ENCODE data around the gene TM9SF2.

- TF ChIP-seq CTCF (conservative IDR thresholded peaks at IDR 0.05) (no peak), ZFX (IDR thresholded peaks at IDR 0.05) (no peak)
Observed at GRCh38 chr13:99477493-99477892, 23.8 kb upstream of the TM9SF2 start.

All from C4-2B (cell line).